GM18508 (cell line): Measurements from ENCODE around the gene PI4K2A.
A peak's percentile ranks its signal among the peaks of the same experiment; 100 is the strongest.

Source experiments
- ATAC-seq: cut with Tn5 transposase; IDR thresholded peaks from one replicate; pipeline ENCODE4 v1.9.1; 2021; ENCODE audit warnings: moderate number of reproducible peaks; ENCODE audit not compliant: insufficient read depth, unreplicated experiment

PI4K2A gene

GRCh38 chr10:97640174-97640867 lies at the start of gene PI4K2A:
Gene PI4K2A (plus strand): TSS chr10:97640671. CDS start chr10:97640743, 72 bp downstream.
- ATAC-seq, result peak; percentile 82

GRCh38 chr10:97590748-97591495 lies 49.5 kb upstream of the PI4K2A start:
- no peak for ATAC-seq

- ATAC-seq, result no peak
Observed at GRCh38 chr10:97593421-97593820, 47.0 kb upstream of the PI4K2A start.

- ATAC-seq, result no peak
Observed at GRCh38 chr10:97596101-97597082, 44.1 kb upstream of the PI4K2A start.

- no peak for ATAC-seq
Observed at GRCh38 chr10:97597778-97598177, 42.7 kb upstream of the PI4K2A start.

- ATAC-seq, result no peak
Observed at GRCh38 chr10:97598407-97599271, 41.8 kb upstream of the PI4K2A start.

GRCh38 chr10:97599272-97599619 lies 41.2 kb upstream of the PI4K2A start:
- no peak for ATAC-seq

GRCh38 chr10:97600616-97601015 lies 39.9 kb upstream of the PI4K2A start:
- ATAC-seq, result no peak

- ATAC-seq, result no peak
Observed at GRCh38 chr10:97601268-97602215, 38.9 kb upstream of the PI4K2A start.

GRCh38 chr10:97607095-97607636 lies 33.3 kb upstream of the PI4K2A start:
- no peak for ATAC-seq

- ATAC-seq, result no peak
Observed at GRCh38 chr10:97608991-97609561, 31.4 kb upstream of the PI4K2A start.

- ATAC-seq, result no peak
Observed at GRCh38 chr10:97611473-97611872, 29.0 kb upstream of the PI4K2A start.

- no peak for ATAC-seq
Observed at GRCh38 chr10:97612386-97612785, 28.1 kb upstream of the PI4K2A start.

- no peak for ATAC-seq
Observed at GRCh38 chr10:97618285-97618684, 22.2 kb upstream of the PI4K2A start.

- ATAC-seq, result no peak
Observed at GRCh38 chr10:97618733-97619132, 21.7 kb upstream of the PI4K2A start.

- no peak for ATAC-seq
Observed at GRCh38 chr10:97623277-97623676, 17.2 kb upstream of the PI4K2A start.

GRCh38 chr10:97627731-97628130 lies 12.7 kb upstream of the PI4K2A start:
- ATAC-seq, result no peak

- ATAC-seq, result no peak
Observed at GRCh38 chr10:97628228-97628627, 12.2 kb upstream of the PI4K2A start.
